ENCODE measurements around the gene FA2H.

GRCh38 chr16:74745109-74745615, 29.5 kb downstream of the FA2H start:
- no peak for TF ChIP-seq TAF1 (IDR thresholded peaks at IDR 0.05; ENCODE audit: borderline replicate concordance, low read depth, low read length)
- TF ChIP-seq POLR2A (IDR thresholded peaks at IDR 0.05; ENCODE audit: low read depth, low read length), result no peak

Measured in GM12892 (cell line).